Measurements from ENCODE around the gene IL22RA2. TPM values are rescaled to one million over a fixed set of nuclear protein-coding genes. Genes with fewer than 3 reads are reported as not detected.
A peak's percentile ranks its signal among the peaks of the same experiment; 100 is the strongest.

Gene IL22RA2
- total and polyA plus RNA-seq, 2 of the 13 experiments (the other 11 are each of a cell fraction or from before 2014, with no cell fraction given) = not detected

DNA sequence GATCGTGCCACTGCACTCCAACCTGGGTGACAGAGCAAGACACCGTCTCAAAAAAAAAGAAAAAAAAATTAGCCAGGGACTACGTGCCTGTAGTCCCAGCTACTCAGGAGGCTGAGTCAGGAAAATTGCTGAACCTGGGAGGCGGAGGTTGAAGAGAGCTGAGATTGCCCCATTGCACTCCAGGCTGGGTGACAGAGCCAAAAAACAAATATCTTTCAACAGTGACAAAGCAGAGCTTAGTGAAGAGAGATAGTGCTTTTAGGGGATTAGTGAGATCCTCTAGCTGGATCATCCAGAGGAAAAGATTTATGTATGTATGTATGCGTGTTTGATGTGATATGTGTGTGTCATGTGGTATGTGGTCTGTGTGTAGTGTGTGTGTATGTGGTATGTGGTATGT is 56.6 kb downstream of the IL22RA2 start:
- H3K4me2 ChIP-seq (ENCODE audit: low read depth, low read length) = no peak overlapping the region
- ATAC-seq (no peak), DNase-seq (ENCODE audit: low spot score) (peak; percentile 17), FAIRE-seq (peak; percentile 46)
- H4K20me1 ChIP-seq (ENCODE audit: insufficient read depth, low read length) = no peaks in the 10 kb centered on the region
- no peak overlapping the region for H3K9ac ChIP-seq (ENCODE audit: insufficient read depth, low read depth, low read length)
- no peak for TF ChIP-seq KAT7 (CRISPR knock-in tag; IDR thresholded peaks at IDR 0.05; ENCODE audit: borderline replicate concordance)
- TF ChIP-seq CEBPB (IDR thresholded peaks at IDR 0.05; ENCODE audit: borderline replicate concordance, low read depth, low read length) = no peak
- TF ChIP-seq, protein P1, sequence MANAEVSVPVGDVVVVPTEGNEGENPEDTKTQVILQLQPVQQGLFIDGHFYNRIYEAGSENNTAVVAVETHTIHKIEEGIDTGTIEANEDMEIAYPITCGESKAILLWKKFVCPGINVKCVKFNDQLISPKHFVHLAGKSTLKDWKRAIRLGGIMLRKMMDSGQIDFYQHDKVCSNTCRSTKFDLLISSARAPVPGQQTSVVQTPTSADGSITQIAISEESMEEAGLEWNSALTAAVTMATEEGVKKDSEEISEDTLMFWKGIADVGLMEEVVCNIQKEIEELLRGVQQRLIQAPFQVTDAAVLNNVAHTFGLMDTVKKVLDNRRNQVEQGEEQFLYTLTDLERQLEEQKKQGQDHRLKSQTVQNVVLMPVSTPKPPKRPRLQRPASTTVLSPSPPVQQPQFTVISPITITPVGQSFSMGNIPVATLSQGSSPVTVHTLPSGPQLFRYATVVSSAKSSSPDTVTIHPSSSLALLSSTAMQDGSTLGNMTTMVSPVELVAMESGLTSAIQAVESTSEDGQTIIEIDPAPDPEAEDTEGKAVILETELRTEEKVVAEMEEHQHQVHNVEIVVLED (CRISPR knock-in tag; IDR thresholded peaks at IDR 0.05; ENCODE audit: borderline replicate concordance) = no peak
- TF ChIP-seq, protein P2, sequence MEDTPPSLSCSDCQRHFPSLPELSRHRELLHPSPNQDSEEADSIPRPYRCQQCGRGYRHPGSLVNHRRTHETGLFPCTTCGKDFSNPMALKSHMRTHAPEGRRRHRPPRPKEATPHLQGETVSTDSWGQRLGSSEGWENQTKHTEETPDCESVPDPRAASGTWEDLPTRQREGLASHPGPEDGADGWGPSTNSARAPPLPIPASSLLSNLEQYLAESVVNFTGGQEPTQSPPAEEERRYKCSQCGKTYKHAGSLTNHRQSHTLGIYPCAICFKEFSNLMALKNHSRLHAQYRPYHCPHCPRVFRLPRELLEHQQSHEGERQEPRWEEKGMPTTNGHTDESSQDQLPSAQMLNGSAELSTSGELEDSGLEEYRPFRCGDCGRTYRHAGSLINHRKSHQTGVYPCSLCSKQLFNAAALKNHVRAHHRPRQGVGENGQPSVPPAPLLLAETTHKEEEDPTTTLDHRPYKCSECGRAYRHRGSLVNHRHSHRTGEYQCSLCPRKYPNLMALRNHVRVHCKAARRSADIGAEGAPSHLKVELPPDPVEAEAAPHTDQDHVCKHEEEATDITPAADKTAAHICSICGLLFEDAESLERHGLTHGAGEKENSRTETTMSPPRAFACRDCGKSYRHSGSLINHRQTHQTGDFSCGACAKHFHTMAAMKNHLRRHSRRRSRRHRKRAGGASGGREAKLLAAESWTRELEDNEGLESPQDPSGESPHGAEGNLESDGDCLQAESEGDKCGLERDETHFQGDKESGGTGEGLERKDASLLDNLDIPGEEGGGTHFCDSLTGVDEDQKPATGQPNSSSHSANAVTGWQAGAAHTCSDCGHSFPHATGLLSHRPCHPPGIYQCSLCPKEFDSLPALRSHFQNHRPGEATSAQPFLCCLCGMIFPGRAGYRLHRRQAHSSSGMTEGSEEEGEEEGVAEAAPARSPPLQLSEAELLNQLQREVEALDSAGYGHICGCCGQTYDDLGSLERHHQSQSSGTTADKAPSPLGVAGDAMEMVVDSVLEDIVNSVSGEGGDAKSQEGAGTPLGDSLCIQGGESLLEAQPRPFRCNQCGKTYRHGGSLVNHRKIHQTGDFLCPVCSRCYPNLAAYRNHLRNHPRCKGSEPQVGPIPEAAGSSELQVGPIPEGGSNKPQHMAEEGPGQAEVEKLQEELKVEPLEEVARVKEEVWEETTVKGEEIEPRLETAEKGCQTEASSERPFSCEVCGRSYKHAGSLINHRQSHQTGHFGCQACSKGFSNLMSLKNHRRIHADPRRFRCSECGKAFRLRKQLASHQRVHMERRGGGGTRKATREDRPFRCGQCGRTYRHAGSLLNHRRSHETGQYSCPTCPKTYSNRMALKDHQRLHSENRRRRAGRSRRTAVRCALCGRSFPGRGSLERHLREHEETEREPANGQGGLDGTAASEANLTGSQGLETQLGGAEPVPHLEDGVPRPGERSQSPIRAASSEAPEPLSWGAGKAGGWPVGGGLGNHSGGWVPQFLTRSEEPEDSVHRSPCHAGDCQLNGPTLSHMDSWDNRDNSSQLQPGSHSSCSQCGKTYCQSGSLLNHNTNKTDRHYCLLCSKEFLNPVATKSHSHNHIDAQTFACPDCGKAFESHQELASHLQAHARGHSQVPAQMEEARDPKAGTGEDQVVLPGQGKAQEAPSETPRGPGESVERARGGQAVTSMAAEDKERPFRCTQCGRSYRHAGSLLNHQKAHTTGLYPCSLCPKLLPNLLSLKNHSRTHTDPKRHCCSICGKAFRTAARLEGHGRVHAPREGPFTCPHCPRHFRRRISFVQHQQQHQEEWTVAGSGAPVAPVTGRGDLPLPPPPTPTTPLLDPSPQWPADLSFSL (CRISPR knock-in tag; IDR thresholded peaks at IDR 0.05) = 0 out of 2 replicates have a peak, but pooled peaks have one; percentile 33
- TF ChIP-seq, protein P3, sequence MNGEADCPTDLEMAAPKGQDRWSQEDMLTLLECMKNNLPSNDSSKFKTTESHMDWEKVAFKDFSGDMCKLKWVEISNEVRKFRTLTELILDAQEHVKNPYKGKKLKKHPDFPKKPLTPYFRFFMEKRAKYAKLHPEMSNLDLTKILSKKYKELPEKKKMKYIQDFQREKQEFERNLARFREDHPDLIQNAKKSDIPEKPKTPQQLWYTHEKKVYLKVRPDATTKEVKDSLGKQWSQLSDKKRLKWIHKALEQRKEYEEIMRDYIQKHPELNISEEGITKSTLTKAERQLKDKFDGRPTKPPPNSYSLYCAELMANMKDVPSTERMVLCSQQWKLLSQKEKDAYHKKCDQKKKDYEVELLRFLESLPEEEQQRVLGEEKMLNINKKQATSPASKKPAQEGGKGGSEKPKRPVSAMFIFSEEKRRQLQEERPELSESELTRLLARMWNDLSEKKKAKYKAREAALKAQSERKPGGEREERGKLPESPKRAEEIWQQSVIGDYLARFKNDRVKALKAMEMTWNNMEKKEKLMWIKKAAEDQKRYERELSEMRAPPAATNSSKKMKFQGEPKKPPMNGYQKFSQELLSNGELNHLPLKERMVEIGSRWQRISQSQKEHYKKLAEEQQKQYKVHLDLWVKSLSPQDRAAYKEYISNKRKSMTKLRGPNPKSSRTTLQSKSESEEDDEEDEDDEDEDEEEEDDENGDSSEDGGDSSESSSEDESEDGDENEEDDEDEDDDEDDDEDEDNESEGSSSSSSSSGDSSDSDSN (CRISPR knock-in tag; IDR thresholded peaks at IDR 0.05) = no peak
- no peak overlapping the region for H3K27ac ChIP-seq (ENCODE audit: extremely low read length, insufficient read depth, low read length)
- ChIA-PET POLR2A (no interaction called here), CTCF (ENCODE audit: low intra/inter-chr PET ratio, low total read pairs) (no interaction called here)
- in situ Hi-C loops (cut with HindIII; ENCODE audit: extremely low pct_ligation_motif_present, low pct_unique_long_range_greater_than_20kb) (no loop called here), intact Hi-C loops (cut with micrococcal nuclease; ENCODE audit: unreplicated experiment) (no loop called here)
- no peak overlapping the region for H3K4me3 ChIP-seq (replicated peaks in 1 of 3; ENCODE audit: insufficient read depth in 1 of 3, low read depth in 2 of 3, low read length in 3 of 3)
- 26% methylated on average over 5 of the region's 5 CpGs for WGBS (ENCODE audit: low lambda C conversion rate)
- no peaks in the 10 kb centered on the region; a peak in 1 of 5 replicates for H3K27me3 ChIP-seq (ENCODE audit: control insufficient read depth in 1 of 2, insufficient read depth in 2 of 2, low read length in 2 of 2)
- no peaks in the 10 kb centered on the region for H3K4me1 ChIP-seq (ENCODE audit: insufficient read depth, low read length)
- H3K9me3 ChIP-seq (ENCODE audit: low read length) = peaks cover 16% of the 10 kb centered on the region
- BruUV-seq (replicated peaks) = no TSS peak
- H3K79me2 ChIP-seq (ENCODE audit: insufficient read depth, low read length) = no peaks in the 10 kb centered on the region
- no peaks in the 10 kb centered on the region for H3K36me3 ChIP-seq (replicated peaks in 1 of 2; ENCODE audit: control insufficient read depth in 1 of 2, insufficient read depth in 2 of 2, low read length in 2 of 2)
- H2AFZ ChIP-seq (ENCODE audit: low read length) = no peak overlapping the region

Data from HepG2 (cell line).